H1 (cell line): Measurements from ENCODE around the gene ZNF423. TPM values are rescaled to one million over a fixed set of nuclear protein-coding genes. Genes with fewer than 3 reads are reported as not detected.

Source experiments
- CTCF ChIA-PET: fragments of 300-600 bp; sonication (Branson Sonifier 250); formaldehyde crosslinking; loops from one replicate; lab custom pipeline; 2021; ENCODE audit not compliant: partially characterized antibody; lab: Charles Lee
- POLR2A ChIA-PET: fragments of 300-600 bp; sonication (Branson Sonifier 250); formaldehyde crosslinking; loops from one replicate; lab custom pipeline; 2021; ENCODE audit warnings: inconsistent platforms; ENCODE audit not compliant: partially characterized antibody; lab: Charles Lee
- DNase-seq, 2 experiments: peaks; one replicate each; pipeline versions ENCODE4 v3.0.0 to v3.0.0-alpha.2; 2010 to 2022; ENCODE audit warnings: low spot score in 2 of 2, low read depth in 1 of 2, mixed read lengths in 1 of 2
- FAIRE-seq: peaks from 2 replicates; lab custom pipeline; 2011; peaks lifted over from hg19 to GRCh38; lab: Jason Lieb, UNC
- H2AFZ ChIP-seq: 2 replicates; pipeline ENCODE4 v1.8.1; 2012; ENCODE audit warnings: low read length, inconsistent platforms
- H2AK5ac ChIP-seq: 2 replicates; pipeline ENCODE4 v1.6.1; 2013; ENCODE audit warnings: low read depth, low read length
- H2BK120ac ChIP-seq: replicated peaks from 2 replicates; pipeline ENCODE3; 2013; ENCODE audit warnings: low read depth, low read length, inconsistent platforms
- H2BK12ac ChIP-seq: 2 replicates; pipeline ENCODE4 v1.6.1; 2013; ENCODE audit warnings: low read depth, low read length
- H2BK15ac ChIP-seq: 2 replicates; pipeline ENCODE4 v1.6.1; 2013; ENCODE audit warnings: low read length
- H2BK20ac ChIP-seq: 2 replicates; pipeline ENCODE4 v1.6.1; 2013; ENCODE audit warnings: low read length
- H2BK5ac ChIP-seq: 2 replicates; pipeline ENCODE4 v1.6.1; 2013; ENCODE audit warnings: low read depth, low read length
- H3K14ac ChIP-seq: 2 replicates; pipeline ENCODE4 v1.6.1; 2013; ENCODE audit warnings: inconsistent platforms; ENCODE audit not compliant: insufficient read length
- H3K18ac ChIP-seq: 2 replicates; pipeline ENCODE4 v1.6.1; 2013; ENCODE audit warnings: low read length; ENCODE audit errors: extremely low read depth
- H3K23ac ChIP-seq: 2 replicates; pipeline ENCODE4 v1.6.1; 2013; ENCODE audit warnings: inconsistent platforms; ENCODE audit not compliant: insufficient read length
- H3K23me2 ChIP-seq: 2 replicates; pipeline ENCODE4 v1.6.1; 2013; ENCODE audit warnings: low read depth, low read length
- H3K27ac ChIP-seq: 2 replicates; pipeline ENCODE4 v1.6.1; 2011; ENCODE audit warnings: low read depth, low read length, inconsistent platforms
- H3K27me3 ChIP-seq, 4 experiments: replicated peaks in 1 of 4; 1 replicate in 1 of 4; 2 replicates in 3 of 4; pipeline versions ENCODE4 v1.6.1 to v1.8.1; 2011 to 2013; ENCODE audit warnings: low read length in 3 of 4, mild to moderate bottlenecking in 3 of 4, inconsistent platforms in 2 of 4, mixed read lengths in 2 of 4, moderate library complexity in 1 of 4; ENCODE audit not compliant: control insufficient read depth in 3 of 4, insufficient read depth in 3 of 4; ENCODE audit errors: extremely low read depth in 1 of 4
- H3K36me3 ChIP-seq, 4 experiments: 2 replicates each; pipeline versions ENCODE4 v1.6.1 to v1.8.1; 2011 to 2013; ENCODE audit warnings: mild to moderate bottlenecking in 4 of 4, low read length in 3 of 4, moderate library complexity in 2 of 4, control low read depth in 1 of 4, inconsistent platforms in 1 of 4; ENCODE audit not compliant: insufficient read depth in 4 of 4, control insufficient read depth in 2 of 4
- H3K4ac ChIP-seq: replicated peaks from 2 replicates; pipeline ENCODE3; 2013; ENCODE audit warnings: low read length, low read depth, mixed read lengths, inconsistent platforms; ENCODE audit not compliant: insufficient read length
- H3K4me1 ChIP-seq, 4 experiments: replicated peaks in 1 of 4; 1 replicate in 1 of 4; 2 replicates in 3 of 4; pipeline versions ENCODE4 v1.6.1 to v1.8.1; 2011 to 2013; ENCODE audit warnings: low read length in 3 of 4, inconsistent platforms in 2 of 4, mixed read lengths in 1 of 4; ENCODE audit not compliant: insufficient read depth in 4 of 4, control insufficient read depth in 3 of 4
- H3K4me2 ChIP-seq, 2 experiments: 2 replicates each; pipeline versions ENCODE4 v1.6.1 to v1.8.1; 2011 to 2013; ENCODE audit warnings: low read depth in 2 of 2, low read length in 2 of 2, control low read depth in 1 of 2, inconsistent platforms in 1 of 2, mild to moderate bottlenecking in 1 of 2; ENCODE audit not compliant: insufficient read depth in 1 of 2
- H3K4me3 ChIP-seq, 4 experiments: fragments of 200-600, 300-600 bp in 1 of 4; sonication (generic), shearing (Covaris generic), sonication (Bioruptor Twin) in 1 of 4; 2 replicates each; pipeline versions ENCODE4 v1.5.1 to v1.8.1; 2011 to 2016; ENCODE audit warnings: low read length in 4 of 4, low read depth in 3 of 4, control low read depth in 2 of 4, inconsistent platforms in 2 of 4, mild to moderate bottlenecking in 2 of 4, mixed read lengths in 1 of 4, moderate library complexity in 1 of 4; ENCODE audit not compliant: insufficient read depth in 2 of 4; ENCODE audit errors: extremely low read depth in 1 of 4
- H3K56ac ChIP-seq: replicated peaks from 2 replicates; pipeline ENCODE3; 2013; ENCODE audit warnings: low read depth, mild to moderate bottlenecking, mixed read lengths, low read length, inconsistent platforms; ENCODE audit not compliant: insufficient read length
- H3K79me1 ChIP-seq: 2 replicates; pipeline ENCODE4 v1.6.1; 2013; ENCODE audit warnings: low read depth, low read length, control low read depth
- H3K79me2 ChIP-seq, 2 experiments: 2 replicates each; pipeline versions ENCODE4 v1.6.1 to v1.8.1; 2012 to 2013; ENCODE audit warnings: low read length in 2 of 2, mild to moderate bottlenecking in 2 of 2, inconsistent platforms in 1 of 2; ENCODE audit not compliant: insufficient read depth in 2 of 2, control insufficient read depth in 1 of 2
- H3K9ac ChIP-seq, 4 experiments: replicated peaks in 1 of 4; 1 replicate in 1 of 4; 2 replicates in 3 of 4; pipeline versions ENCODE4 v1.6.1 to v1.8.1; 2011 to 2013; ENCODE audit warnings: low read depth in 3 of 4, low read length in 3 of 4, control low read depth in 2 of 4, mild to moderate bottlenecking in 2 of 4, moderate library complexity in 2 of 4, inconsistent platforms in 1 of 4; ENCODE audit errors: extremely low read depth in 1 of 4
- H3K9me3 ChIP-seq, 2 experiments: 2 replicates each; pipeline versions ENCODE4 v1.6.1 to v1.8.1; 2012 to 2013; ENCODE audit warnings: mild to moderate bottlenecking in 2 of 2, moderate library complexity in 2 of 2, control low read depth in 1 of 2, inconsistent platforms in 1 of 2, low read depth in 1 of 2, low read length in 1 of 2, mixed read lengths in 1 of 2; ENCODE audit not compliant: insufficient read depth in 2 of 2
- H4K20me1 ChIP-seq, 2 experiments: replicated peaks in 1 of 2; 2 replicates each; pipeline versions ENCODE3 to v1.8.1; 2011 to 2013; ENCODE audit warnings: inconsistent platforms in 2 of 2, low read length in 2 of 2, mild to moderate bottlenecking in 1 of 2; ENCODE audit not compliant: insufficient read depth in 2 of 2, control insufficient read depth in 1 of 2
- H4K5ac ChIP-seq: 2 replicates; pipeline ENCODE4 v1.6.1; 2013; ENCODE audit warnings: low read length, low read depth, mixed read lengths, inconsistent platforms; ENCODE audit not compliant: insufficient read length
- H4K8ac ChIP-seq: 2 replicates; pipeline ENCODE4 v1.8.0; 2013; ENCODE audit warnings: mild to moderate bottlenecking, moderate library complexity, low read length, inconsistent platforms; ENCODE audit not compliant: insufficient read depth; ENCODE audit errors: extremely low read depth
- H4K91ac ChIP-seq: replicated peaks from 2 replicates; pipeline ENCODE3; 2013; ENCODE audit warnings: low read length, mixed read lengths, inconsistent platforms; ENCODE audit not compliant: insufficient read length
- CEBPB ChIP-seq: IDR thresholded peaks from 2 replicates; pipeline ENCODE4 v1.6.1; 2012; ENCODE audit warnings: low read depth, low read length
- E2F6 ChIP-seq: IDR thresholded peaks from 2 replicates; pipeline ENCODE4 v1.6.1; 2012; ENCODE audit warnings: inconsistent platforms
- GABPA ChIP-seq: IDR thresholded peaks from 2 replicates; pipeline ENCODE4 v1.6.1; 2011; ENCODE audit warnings: mild to moderate bottlenecking, low read length, moderate library complexity, borderline replicate concordance; ENCODE audit not compliant: insufficient read depth
- HDAC6 ChIP-seq: IDR thresholded peaks from one replicate; pipeline ENCODE4 v1.7.1; 2012; ENCODE audit warnings: low read depth, mild to moderate bottlenecking, inconsistent platforms, low read length, moderate library complexity
- KDM1A ChIP-seq: fragments of 200-600, 300-600 bp; sonication (generic); IDR thresholded peaks from 2 replicates; pipeline ENCODE4 v1.7.1; 2016; ENCODE audit warnings: mild to moderate bottlenecking, low read length, borderline replicate concordance
- MAX ChIP-seq: IDR thresholded peaks from 2 replicates; pipeline ENCODE4 v1.6.1; 2012; ENCODE audit warnings: inconsistent platforms
- RAD21 ChIP-seq, 2 experiments: IDR thresholded peaks in 1 of 2; conservative IDR thresholded peaks in 1 of 2; 2 replicates each; pipeline ENCODE4 v1.6.1; 2011; ENCODE audit warnings: low read depth in 2 of 2, low read length in 2 of 2, improper control_type of control experiment in 1 of 2, inconsistent platforms in 1 of 2, mild to moderate bottlenecking in 1 of 2, moderate library complexity in 1 of 2
- SIX5 ChIP-seq: IDR thresholded peaks from 2 replicates; pipeline ENCODE4 v1.6.1; 2011; ENCODE audit warnings: mild to moderate bottlenecking, low read depth, low read length
- SP2 ChIP-seq: IDR thresholded peaks from 2 replicates; pipeline ENCODE4 v1.6.1; 2012; ENCODE audit warnings: mild to moderate bottlenecking, low read length, inconsistent platforms
- YY1 ChIP-seq: IDR thresholded peaks from 2 replicates; pipeline ENCODE4 v1.6.1; 2011; ENCODE audit warnings: low read depth, mild to moderate bottlenecking, low read length
- WGBS, 2 experiments: shearing (Covaris generic) in 1 of 2; methylation state at CpG; one replicate each; pipeline versions ENCODE4 v1.1.6 to v1.1.7; 2013 to 2015; ENCODE audit warnings: low lambda C conversion rate in 2 of 2, mixed read lengths in 2 of 2, inconsistent platforms in 1 of 2, low coverage in 1 of 2, missing lambda C conversion rate in 1 of 2; ENCODE audit not compliant: insufficient replicate concordance in 2 of 2, insufficient coverage in 1 of 2, insufficient read length in 1 of 2; ENCODE audit errors: extremely low coverage in 1 of 2, missing lambda C conversion rate in 1 of 2; 5-methylcytosine and 5-hydroxymethylcytosine counted together
- polyA plus RNA-seq, 7 experiments: library from polyadenylated mRNA; depleted of rRNA in 3 of 7; stranded (reverse) in 5 of 7; unstranded in 2 of 7; fragments of >200 nt in 5 of 7; fragments of 200-250 nt in 2 of 7; gene quantifications; 1 replicate in 5 of 7; 2 replicates in 1 of 7; 4 replicates in 1 of 7; pipeline versions ENCODE4 v1.2.1 to v1.2.3, GENCODE V29; 2011 to 2013; ENCODE audit warnings: missing spikeins in 2 of 7, mixed read lengths in 2 of 7
- total RNA-seq: library from RNA; stranded (reverse); fragmentation: NEBNext Ultra II Directional; extraction: Animal tissue kit (Norgen Biotek cat#: 25700); gene quantifications from 2 replicates; pipeline ENCODE4 v1.2.1, GENCODE V29; 2021
- TF ChIP-seq, protein P1 (sequence below): IDR thresholded peaks from 2 replicates; pipeline ENCODE4 v1.6.1; 2012; ENCODE audit warnings: low read length, inconsistent platforms

Gene ZNF423
- total and polyA plus RNA-seq, 2 of the 8 experiments (the other 6 are each of a cell fraction or from before 2014, with no cell fraction given), result 38.2 to 52.3 TPM

DNA sequence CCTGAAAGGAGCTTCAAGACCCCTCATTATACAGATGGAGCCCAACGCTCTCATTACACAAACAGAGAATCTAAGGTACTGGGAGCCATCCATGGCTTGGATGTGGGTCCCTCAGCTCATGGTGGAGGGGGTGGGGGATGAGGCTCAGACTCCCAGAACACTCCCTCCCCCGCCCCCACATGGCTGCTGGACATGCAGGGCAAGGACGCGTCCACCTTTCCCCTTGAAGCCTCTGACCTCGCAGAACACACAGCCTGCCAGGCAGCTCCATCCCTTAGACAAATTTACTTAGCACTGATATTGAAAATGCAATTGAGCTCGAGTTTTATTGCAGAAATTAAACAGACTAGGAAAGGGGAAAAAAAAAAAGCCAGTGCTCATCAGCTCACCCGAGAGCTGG is 203.9 kb downstream of the ZNF423 start:
- Histone ChIP-seq H2BK20ac (no peak overlapping the region), H3K4me2 (no peak overlapping the region), H3K23ac (no peak overlapping the region), H3K27ac (no peak overlapping the region), H4K20me1 (no peaks in the 10 kb centered on the region), H3K9me3 (peaks cover 7 to 16% of the 10 kb centered on the region in 2 experiments), H3K14ac (no peak overlapping the region), H3K79me2 (peaks cover 0 to 3% of the 10 kb centered on the region in 2 experiments; a peak in 1 of 4 replicates), H3K4ac (no peak overlapping the region), H2BK5ac (no peak overlapping the region), H3K27me3 (no peaks in the 10 kb centered on the region), H3K18ac (no peak overlapping the region), H3K79me1 (no peaks in the 10 kb centered on the region), H2AK5ac (no peak overlapping the region), H3K56ac (no peak overlapping the region), H4K5ac (no peak overlapping the region), H3K4me3 (no peak overlapping the region), H3K36me3 (peaks cover 2 to 8% (median 3%) of the 10 kb centered on the region in 4 experiments; a peak in 2 of 8 replicates), H4K8ac (no peak overlapping the region), H2BK12ac (no peak overlapping the region), H2BK15ac (no peak overlapping the region), H2BK120ac (no peak overlapping the region), H3K4me1 (peaks cover 0 to 6% (median 0%) of the 10 kb centered on the region in 4 experiments; a peak in 2 of 7 replicates), H2AFZ (no peak overlapping the region), H3K23me2 (no peaks in the 10 kb centered on the region), H4K91ac (no peak overlapping the region), H3K9ac (no peak overlapping the region; a peak in 1 of 7 replicates)
- DNase-seq (no peak), FAIRE-seq (no peak)
- ChIA-PET CTCF (interaction anchor here (0.6 to 2.8 kb wide), 9 partner anchors 8 to 259 kb away, joined by 3 to 9 read pairs (median 3); no protein-coding TSS in a partner anchor), POLR2A (no interaction called here)
- WGBS, 2 experiments, result 85% methylated on average over 6 of the region's 7 CpGs; no CpG with 5 or more reads in 1 of the 2 experiments
- TF ChIP-seq KDM1A, result no peak
- no peak for TF ChIP-seq GABPA
- no peak for TF ChIP-seq CEBPB
- TF ChIP-seq, protein P1, sequence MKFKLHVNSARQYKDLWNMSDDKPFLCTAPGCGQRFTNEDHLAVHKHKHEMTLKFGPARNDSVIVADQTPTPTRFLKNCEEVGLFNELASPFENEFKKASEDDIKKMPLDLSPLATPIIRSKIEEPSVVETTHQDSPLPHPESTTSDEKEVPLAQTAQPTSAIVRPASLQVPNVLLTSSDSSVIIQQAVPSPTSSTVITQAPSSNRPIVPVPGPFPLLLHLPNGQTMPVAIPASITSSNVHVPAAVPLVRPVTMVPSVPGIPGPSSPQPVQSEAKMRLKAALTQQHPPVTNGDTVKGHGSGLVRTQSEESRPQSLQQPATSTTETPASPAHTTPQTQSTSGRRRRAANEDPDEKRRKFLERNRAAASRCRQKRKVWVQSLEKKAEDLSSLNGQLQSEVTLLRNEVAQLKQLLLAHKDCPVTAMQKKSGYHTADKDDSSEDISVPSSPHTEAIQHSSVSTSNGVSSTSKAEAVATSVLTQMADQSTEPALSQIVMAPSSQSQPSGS, result no peak
- no peak for TF ChIP-seq SP2
- TF ChIP-seq HDAC6, result no peak
- TF ChIP-seq RAD21 (IDR thresholded peaks at IDR 0.05 in 1 of 2, conservative IDR thresholded peaks at IDR 0.05 in 1 of 2; ENCODE audit: low read depth in 2 of 2, low read length in 2 of 2), result no peak
- no peak for TF ChIP-seq E2F6
- TF ChIP-seq YY1, result no peak
- no peak for TF ChIP-seq SIX5
- no peak for TF ChIP-seq MAX
